Upper lobe of right lung (tissue), 1 donor: Measurements from ENCODE around the gene ELFN2. TPM values are rescaled to one million over a fixed set of nuclear protein-coding genes. Genes with fewer than 3 reads are reported as not detected.

Experiments used
- ATAC-seq: fragments of 200-7000 bp; cut with Tn5 transposase; one replicate; pipeline ENCODE4 v1.9.1; 2020; ENCODE audit warnings: mild to moderate bottlenecking, moderate library complexity
- DNase-seq: peaks from one replicate; pipeline ENCODE4 v3.0.0-alpha.2; 2020
- H3K27ac ChIP-seq: fragments of 200-600 bp; one replicate; pipeline ENCODE4 v1.8.0; 2022
- H3K27me3 ChIP-seq: fragments of 200-600 bp; one replicate; pipeline ENCODE4 v1.8.0; 2022; ENCODE audit warnings: mild to moderate bottlenecking
- H3K36me3 ChIP-seq: fragments of 200-600 bp; one replicate; pipeline ENCODE4 v1.8.0; 2022
- H3K4me1 ChIP-seq: fragments of 200-600 bp; one replicate; pipeline ENCODE4 v1.8.0; 2022
- H3K4me3 ChIP-seq: fragments of 200-600 bp; one replicate; pipeline ENCODE4 v1.8.0; 2022; ENCODE audit warnings: mild to moderate bottlenecking
- H3K9me3 ChIP-seq: fragments of 200-600 bp; one replicate; pipeline ENCODE4 v1.8.0; 2022
- intact Hi-C: fragments of 100-400 bp; cut with DNase I; formaldehyde crosslinking; loops from one replicate; pipeline ENCODE4 v1.11.0; 2022
- total RNA-seq: library from RNA; stranded (reverse); fragmentation: NEBNext Ultra II Directional; extraction: Animal tissue kit (Norgen Biotek cat#: 25700); gene quantifications from one replicate; pipeline ENCODE4 v1.2.1, GENCODE V29; 2021
- TF ChIP-seq, protein P1 (sequence below): fragments of 200-600 bp; IDR thresholded peaks from one replicate; pipeline ENCODE4 v1.8.0; 2022; ENCODE audit warnings: antibody characterized with exemption
- donor health status: DM: no; HTN: yes; CAD: no; lungs with severe emphysema.

The ELFN2 gene
- total RNA-seq, 1 donor from 2014 or later: 0.72 TPM

DNA sequence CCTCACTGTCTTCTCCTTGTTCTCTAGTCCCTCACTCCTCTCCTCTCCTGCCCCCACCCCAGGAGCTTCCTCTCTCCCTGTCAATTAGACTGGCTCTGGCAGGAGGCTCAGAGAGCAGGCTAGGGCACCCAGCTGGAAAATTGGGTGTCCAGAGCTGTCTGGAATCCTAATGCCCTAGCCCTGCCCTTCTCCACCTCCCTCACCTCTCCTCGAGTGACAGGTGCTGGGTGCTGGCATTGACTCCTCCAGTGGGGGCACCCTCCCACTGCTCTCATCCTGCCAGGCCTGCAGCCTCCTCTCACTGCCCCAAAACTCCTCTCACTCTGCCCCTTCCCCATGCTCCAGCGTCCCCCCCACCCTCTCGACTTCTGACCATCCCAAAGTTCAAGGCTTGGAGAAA is 76.0 kb downstream of the ELFN2 start:
- no peak for ATAC-seq
- no peaks in the 10 kb centered on the region for H3K4me1 ChIP-seq
- no peak overlapping the region for H3K27ac ChIP-seq
- peaks cover 5% of the 10 kb centered on the region for H3K27me3 ChIP-seq
- TF ChIP-seq, protein P1, sequence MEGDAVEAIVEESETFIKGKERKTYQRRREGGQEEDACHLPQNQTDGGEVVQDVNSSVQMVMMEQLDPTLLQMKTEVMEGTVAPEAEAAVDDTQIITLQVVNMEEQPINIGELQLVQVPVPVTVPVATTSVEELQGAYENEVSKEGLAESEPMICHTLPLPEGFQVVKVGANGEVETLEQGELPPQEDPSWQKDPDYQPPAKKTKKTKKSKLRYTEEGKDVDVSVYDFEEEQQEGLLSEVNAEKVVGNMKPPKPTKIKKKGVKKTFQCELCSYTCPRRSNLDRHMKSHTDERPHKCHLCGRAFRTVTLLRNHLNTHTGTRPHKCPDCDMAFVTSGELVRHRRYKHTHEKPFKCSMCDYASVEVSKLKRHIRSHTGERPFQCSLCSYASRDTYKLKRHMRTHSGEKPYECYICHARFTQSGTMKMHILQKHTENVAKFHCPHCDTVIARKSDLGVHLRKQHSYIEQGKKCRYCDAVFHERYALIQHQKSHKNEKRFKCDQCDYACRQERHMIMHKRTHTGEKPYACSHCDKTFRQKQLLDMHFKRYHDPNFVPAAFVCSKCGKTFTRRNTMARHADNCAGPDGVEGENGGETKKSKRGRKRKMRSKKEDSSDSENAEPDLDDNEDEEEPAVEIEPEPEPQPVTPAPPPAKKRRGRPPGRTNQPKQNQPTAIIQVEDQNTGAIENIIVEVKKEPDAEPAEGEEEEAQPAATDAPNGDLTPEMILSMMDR: no peak
- no peak for DNase-seq
- intact Hi-C loops: no loop called here
- no peak overlapping the region for H3K4me3 ChIP-seq
- no peaks in the 10 kb centered on the region for H3K9me3 ChIP-seq
- no peaks in the 10 kb centered on the region for H3K36me3 ChIP-seq

GRCh38 chr22:37349043-37349814 is 78.0 kb downstream of the ELFN2 start:
- no peaks in the 10 kb centered on the region for H3K9me3 ChIP-seq
- no peak overlapping the region for H3K27ac ChIP-seq
- ATAC-seq (no peak), DNase-seq (no peak)
- H3K4me1 ChIP-seq: no peaks in the 10 kb centered on the region
- H3K4me3 ChIP-seq: no peak overlapping the region
- no peaks in the 10 kb centered on the region for H3K36me3 ChIP-seq
- TF ChIP-seq, protein P1: no peak
- H3K27me3 ChIP-seq: no peaks in the 10 kb centered on the region
- intact Hi-C loops: no loop called here

GRCh38 chr22:37346505-37346895 is 80.8 kb downstream of the ELFN2 start:
- TF ChIP-seq, protein P1: no peak
- ATAC-seq (no peak), DNase-seq (no peak)
- Histone ChIP-seq H3K27ac (no peak overlapping the region), H3K4me3 (no peak overlapping the region), H3K4me1 (no peaks in the 10 kb centered on the region), H3K9me3 (no peaks in the 10 kb centered on the region), H3K36me3 (no peaks in the 10 kb centered on the region), H3K27me3 (no peaks in the 10 kb centered on the region)
- intact Hi-C loops: no loop called here

DNA sequence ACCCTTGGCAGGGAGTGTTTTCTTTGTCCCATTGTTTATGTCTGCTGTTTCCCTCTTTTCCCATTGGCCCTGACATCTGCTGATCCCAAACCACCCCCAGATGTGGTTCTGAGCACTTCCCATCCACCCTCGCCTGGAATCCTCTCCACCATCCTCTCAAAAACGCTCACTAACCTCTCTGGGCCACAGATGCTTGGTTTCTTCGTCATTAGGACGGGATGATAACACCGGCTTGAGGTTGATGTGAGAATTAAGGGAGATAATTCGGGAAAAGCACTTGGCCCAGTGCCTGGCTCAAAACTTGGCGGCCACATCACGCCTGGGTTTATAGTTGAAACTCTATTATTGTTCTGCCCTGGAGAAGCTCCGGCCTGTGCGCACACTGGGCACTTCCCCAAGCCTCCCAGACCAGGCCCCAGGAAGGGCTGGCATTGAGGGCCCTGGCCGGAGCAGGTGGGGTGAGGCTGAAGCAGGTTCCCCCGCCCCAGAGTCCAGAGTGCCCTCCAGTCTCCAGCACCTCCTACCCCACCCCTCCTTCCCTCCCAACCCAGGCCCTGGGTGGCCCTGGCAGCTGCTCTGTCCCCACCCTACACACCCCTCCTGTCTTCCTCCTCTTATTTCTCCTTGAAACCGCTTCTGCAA is 81.3 kb downstream of the ELFN2 start:
- Histone ChIP-seq H3K9me3 (no peaks in the 10 kb centered on the region), H3K27me3 (no peaks in the 10 kb centered on the region), H3K4me3 (no peak overlapping the region), H3K4me1 (no peaks in the 10 kb centered on the region), H3K36me3 (no peaks in the 10 kb centered on the region), H3K27ac (no peak overlapping the region)
- no peak for DNase-seq
- TF ChIP-seq, protein P1: no peak
- ATAC-seq: no peak
- intact Hi-C loops: no loop called here

- TF ChIP-seq, protein P1: no peak
These were observed 82.4 kb downstream of the ELFN2 start for GRCh38 chr22:37344735-37345449.

More at GRCh38 chr22:37344735-37345449, 82.4 kb downstream of the ELFN2 start:
- no peak for DNase-seq
- no peaks in the 10 kb centered on the region for H3K36me3 ChIP-seq
- intact Hi-C loops: no loop called here
- no peaks in the 10 kb centered on the region for H3K4me1 ChIP-seq
- no peaks in the 10 kb centered on the region for H3K27me3 ChIP-seq
- no peaks in the 10 kb centered on the region for H3K9me3 ChIP-seq
- ATAC-seq: no peak
- no peak overlapping the region for H3K27ac ChIP-seq
- no peak overlapping the region for H3K4me3 ChIP-seq
